OCI-LY1 (cell line): ENCODE data around the gene FTCDNL1.

Source experiments
- H2AFZ ChIP-seq: fragments of 200-600 bp; sonication (generic), shearing (Covaris generic); 2 replicates; pipeline ENCODE4 v1.6.0; 2014; ENCODE audit warnings: antibody characterized with exemption, mild to moderate bottlenecking, low read length
- H3F3A ChIP-seq: fragments of 200-600 bp; sonication (generic), shearing (Covaris generic); 2 replicates; pipeline ENCODE4 v1.6.0; 2014; ENCODE audit warnings: mild to moderate bottlenecking, antibody characterized with exemption, low read length, moderate library complexity; ENCODE audit not compliant: insufficient read depth
- H3K27ac ChIP-seq: fragments of 200-600 bp; sonication (generic); 2 replicates; pipeline ENCODE4 v1.5.1; 2014; ENCODE audit warnings: low read length, mixed run types, mild to moderate bottlenecking, low read depth; ENCODE audit not compliant: poor library complexity, severe bottlenecking
- H3K27me3 ChIP-seq: fragments of 200-600 bp; sonication (generic); 2 replicates; pipeline ENCODE4 v1.6.0; 2014; ENCODE audit warnings: antibody characterized with exemption, mild to moderate bottlenecking, low read length, moderate library complexity; ENCODE audit not compliant: insufficient read depth
- H3K36me3 ChIP-seq: fragments of 200-600 bp; sonication (generic); 2 replicates; pipeline ENCODE4 v1.6.1; 2014; ENCODE audit warnings: mild to moderate bottlenecking, antibody characterized with exemption, low read length, moderate library complexity, mixed read lengths; ENCODE audit not compliant: insufficient read depth
- H3K4me1 ChIP-seq: fragments of 200-600 bp; sonication (generic); 2 replicates; pipeline ENCODE4 v1.5.1; 2014; ENCODE audit warnings: mild to moderate bottlenecking, low read length, moderate library complexity; ENCODE audit not compliant: insufficient read depth, severe bottlenecking
- H3K4me2 ChIP-seq: fragments of 200-600 bp; sonication (generic), shearing (Covaris generic); 2 replicates; pipeline ENCODE4 v1.6.1; 2014; ENCODE audit warnings: low read length
- H3K4me3 ChIP-seq: fragments of 200-600 bp; sonication (generic); 2 replicates; pipeline ENCODE4 v1.5.1; 2014; ENCODE audit warnings: low read length, low read depth, mild to moderate bottlenecking, mixed read lengths; ENCODE audit not compliant: poor library complexity, severe bottlenecking
- H3K79me2 ChIP-seq: fragments of 200-600 bp; shearing (Covaris generic); 2 replicates; pipeline ENCODE4 v1.6.1; 2016; ENCODE audit warnings: mixed run types, low read length, mixed read lengths; ENCODE audit not compliant: insufficient read depth
- H3K9ac ChIP-seq: fragments of 200-600 bp; sonication (generic), shearing (Covaris generic); 2 replicates; pipeline ENCODE4 v1.6.1; 2014; ENCODE audit warnings: mild to moderate bottlenecking, low read length, mixed read lengths
- H3K9me2 ChIP-seq: fragments of 200-600 bp; sonication (generic), shearing (Covaris generic); 2 replicates; pipeline ENCODE4 v1.6.1; 2014; ENCODE audit warnings: low read depth, mild to moderate bottlenecking, low read length, mixed read lengths
- H3K9me3 ChIP-seq: fragments of 200-600 bp; shearing (Covaris generic); 2 replicates; pipeline ENCODE4 v1.6.1; 2014; ENCODE audit warnings: low read length, mixed read lengths
- H4K20me1 ChIP-seq: fragments of 200-600 bp; sonication (generic), shearing (Covaris generic); 2 replicates; pipeline ENCODE4 v1.6.0; 2016; ENCODE audit warnings: mild to moderate bottlenecking, low read length; ENCODE audit not compliant: insufficient read depth
- CTCF ChIP-seq: fragments of 200-600 bp; sonication (generic), shearing (Covaris generic); IDR thresholded peaks from 2 replicates; pipeline ENCODE4 v1.5.1; 2017; ENCODE audit warnings: mild to moderate bottlenecking, antibody characterized with exemption, low read length, moderate library complexity, mixed read lengths
- EZH2 ChIP-seq: fragments of 200-600 bp; sonication (generic), shearing (Covaris generic); IDR thresholded peaks from 2 replicates; pipeline ENCODE4 v1.8.0; 2017; ENCODE audit warnings: borderline replicate concordance, mixed run types, mild to moderate bottlenecking, antibody characterized with exemption, low read length, moderate library complexity, mixed read lengths

Gene FTCDNL1

GRCh38 chr2:199850718-199851500 lies at the start of gene FTCDNL1:
FTCDNL1 (minus strand) TSS chr2:199851192; CDS start chr2:199848962, 2,230 bp downstream.
- Histone ChIP-seq H3K27me3 (no peaks in the 10 kb centered on the region), H3F3A (no peaks in the 10 kb centered on the region), H4K20me1 (no peaks in the 10 kb centered on the region), H3K27ac (no peak within 1 kb of the TSS), H3K79me2 (no peaks in the 10 kb centered on the region), H3K9ac (peak within 1 kb of the TSS; percentile 71), H3K36me3 (no peaks in the 10 kb centered on the region), H3K4me1 (peaks cover 12% of the 10 kb centered on the region), H3K4me2 (peak within 1 kb of the TSS; percentile 98), H3K4me3 (peak within 1 kb of the TSS; percentile 79), H3K9me2 (no peaks in the 10 kb centered on the region), H2AFZ (peak within 1 kb of the TSS; percentile 91; the same call in 1 of the 2 replicates), H3K9me3 (no peaks in the 10 kb centered on the region)
- TF ChIP-seq CTCF (peak; percentile 59), EZH2 (no peak)

GRCh38 chr2:199896617-199897016 lies 45.6 kb upstream of the FTCDNL1 start:
- no peak overlapping the region for H3K4me3 ChIP-seq
- H4K20me1 ChIP-seq: no peaks in the 10 kb centered on the region
- no peak overlapping the region for H3K27ac ChIP-seq
- H3K9me2 ChIP-seq: no peaks in the 10 kb centered on the region
- H3K4me2 ChIP-seq: no peak overlapping the region
- H3F3A ChIP-seq: no peaks in the 10 kb centered on the region
- TF ChIP-seq CTCF: no peak
- no peak for TF ChIP-seq EZH2
- no peaks in the 10 kb centered on the region for H3K79me2 ChIP-seq
- no peaks in the 10 kb centered on the region for H3K36me3 ChIP-seq
- H3K4me1 ChIP-seq: no peaks in the 10 kb centered on the region
- no peak overlapping the region for H2AFZ ChIP-seq
- H3K9ac ChIP-seq: no peak overlapping the region
- H3K27me3 ChIP-seq: no peaks in the 10 kb centered on the region
- H3K9me3 ChIP-seq: no peaks in the 10 kb centered on the region

GRCh38 chr2:199895406-199895805 lies 44.4 kb upstream of the FTCDNL1 start:
- Histone ChIP-seq H3K79me2 (no peaks in the 10 kb centered on the region), H3K4me1 (no peaks in the 10 kb centered on the region), H3K9me3 (no peaks in the 10 kb centered on the region), H3K27ac (no peak overlapping the region), H3K36me3 (no peaks in the 10 kb centered on the region), H3K9me2 (no peaks in the 10 kb centered on the region), H3K4me3 (no peak overlapping the region), H3K9ac (no peak overlapping the region), H4K20me1 (no peaks in the 10 kb centered on the region), H3K4me2 (no peak overlapping the region), H3F3A (no peaks in the 10 kb centered on the region), H3K27me3 (no peaks in the 10 kb centered on the region), H2AFZ (no peak overlapping the region)
- TF ChIP-seq CTCF (no peak), EZH2 (no peak)
